ENCODE results near the gene PADI2. TPM values are rescaled to one million over a fixed set of nuclear protein-coding genes. Genes with fewer than 3 reads are reported as not detected.

Gene PADI2
- total and polyA plus RNA-seq, 9 of the 15 experiments (the other 6 are each of a cell fraction or from before 2014, with no cell fraction given) = 0.01 to 0.11 (median 0.01) TPM; not detected in 5

- TF ChIP-seq ZBTB40 (IDR thresholded peaks at IDR 0.05) = peak; percentile 77
- TF ChIP-seq ZBTB40 (CRISPR knock-in tag; IDR thresholded peaks at IDR 0.05) = no peak
- TF ChIP-seq, protein P1, sequence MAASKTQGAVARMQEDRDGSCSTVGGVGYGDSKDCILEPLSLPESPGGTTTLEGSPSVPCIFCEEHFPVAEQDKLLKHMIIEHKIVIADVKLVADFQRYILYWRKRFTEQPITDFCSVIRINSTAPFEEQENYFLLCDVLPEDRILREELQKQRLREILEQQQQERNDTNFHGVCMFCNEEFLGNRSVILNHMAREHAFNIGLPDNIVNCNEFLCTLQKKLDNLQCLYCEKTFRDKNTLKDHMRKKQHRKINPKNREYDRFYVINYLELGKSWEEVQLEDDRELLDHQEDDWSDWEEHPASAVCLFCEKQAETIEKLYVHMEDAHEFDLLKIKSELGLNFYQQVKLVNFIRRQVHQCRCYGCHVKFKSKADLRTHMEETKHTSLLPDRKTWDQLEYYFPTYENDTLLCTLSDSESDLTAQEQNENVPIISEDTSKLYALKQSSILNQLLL (CRISPR knock-in tag; IDR thresholded peaks at IDR 0.05; ENCODE audit: borderline replicate concordance) = no peak
- no peak for TF ChIP-seq ZNF696 (CRISPR knock-in tag; conservative IDR thresholded peaks at IDR 0.05)
- 0 out of 2 replicates have a peak, but pooled peaks have one; percentile 35 for TF ChIP-seq ELF1 (tag; IDR thresholded peaks at IDR 0.05)
- TF ChIP-seq CBX3 (IDR thresholded peaks at IDR 0.05; ENCODE audit: borderline replicate concordance in 1 of 2, low read length in 2 of 2) = peak in 1 of 2 experiments; percentile 94; a peak in 2 of 3 replicates
- peak; percentile 89 for TF ChIP-seq GABPA (tag; conservative IDR thresholded peaks at IDR 0.05; ENCODE audit: low read depth)
- TF ChIP-seq ATF1 (CRISPR knock-in tag; IDR thresholded peaks at IDR 0.05) = no peak; the same call in 1 of the 2 replicates
- TF ChIP-seq ATF1 (tag; IDR thresholded peaks at IDR 0.05) = 0 out of 2 replicates have a peak, but pooled peaks have one; percentile 25
- TF ChIP-seq, protein P2, sequence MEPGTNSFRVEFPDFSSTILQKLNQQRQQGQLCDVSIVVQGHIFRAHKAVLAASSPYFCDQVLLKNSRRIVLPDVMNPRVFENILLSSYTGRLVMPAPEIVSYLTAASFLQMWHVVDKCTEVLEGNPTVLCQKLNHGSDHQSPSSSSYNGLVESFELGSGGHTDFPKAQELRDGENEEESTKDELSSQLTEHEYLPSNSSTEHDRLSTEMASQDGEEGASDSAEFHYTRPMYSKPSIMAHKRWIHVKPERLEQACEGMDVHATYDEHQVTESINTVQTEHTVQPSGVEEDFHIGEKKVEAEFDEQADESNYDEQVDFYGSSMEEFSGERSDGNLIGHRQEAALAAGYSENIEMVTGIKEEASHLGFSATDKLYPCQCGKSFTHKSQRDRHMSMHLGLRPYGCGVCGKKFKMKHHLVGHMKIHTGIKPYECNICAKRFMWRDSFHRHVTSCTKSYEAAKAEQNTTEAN (CRISPR knock-in tag; IDR thresholded peaks at IDR 0.05) = no peak
- TF ChIP-seq SMC3 (conservative IDR thresholded peaks at IDR 0.05; ENCODE audit: insufficient read depth, low read depth, low read length) = 0 out of 2 replicates have a peak, but pooled peaks have one; percentile 19
- TF ChIP-seq, protein P3, sequence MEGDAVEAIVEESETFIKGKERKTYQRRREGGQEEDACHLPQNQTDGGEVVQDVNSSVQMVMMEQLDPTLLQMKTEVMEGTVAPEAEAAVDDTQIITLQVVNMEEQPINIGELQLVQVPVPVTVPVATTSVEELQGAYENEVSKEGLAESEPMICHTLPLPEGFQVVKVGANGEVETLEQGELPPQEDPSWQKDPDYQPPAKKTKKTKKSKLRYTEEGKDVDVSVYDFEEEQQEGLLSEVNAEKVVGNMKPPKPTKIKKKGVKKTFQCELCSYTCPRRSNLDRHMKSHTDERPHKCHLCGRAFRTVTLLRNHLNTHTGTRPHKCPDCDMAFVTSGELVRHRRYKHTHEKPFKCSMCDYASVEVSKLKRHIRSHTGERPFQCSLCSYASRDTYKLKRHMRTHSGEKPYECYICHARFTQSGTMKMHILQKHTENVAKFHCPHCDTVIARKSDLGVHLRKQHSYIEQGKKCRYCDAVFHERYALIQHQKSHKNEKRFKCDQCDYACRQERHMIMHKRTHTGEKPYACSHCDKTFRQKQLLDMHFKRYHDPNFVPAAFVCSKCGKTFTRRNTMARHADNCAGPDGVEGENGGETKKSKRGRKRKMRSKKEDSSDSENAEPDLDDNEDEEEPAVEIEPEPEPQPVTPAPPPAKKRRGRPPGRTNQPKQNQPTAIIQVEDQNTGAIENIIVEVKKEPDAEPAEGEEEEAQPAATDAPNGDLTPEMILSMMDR (IDR thresholded peaks at IDR 0.05 in 2 of 3, conservative IDR thresholded peaks at IDR 0.05 in 1 of 3; ENCODE audit: insufficient read depth in 2 of 3, low read depth in 1 of 3, low read length in 3 of 3) = peak; percentile 65 to 69 (median 65)
- TF ChIP-seq ZNF436 (CRISPR knock-in tag; IDR thresholded peaks at IDR 0.05) = no peak
These were observed 43.6 kb downstream of the PADI2 start (continued) for GRCh38 chr1:17075470-17076255.
